HG02610 (cell line): Measurements from ENCODE around the gene C16orf86.
"Not testable (repeated sequence)": the region's sequence is repeated elsewhere in the genome, so short reads cannot be mapped to it uniquely, and the experiment has no call there.

ENCODE experiments used
- ATAC-seq: cut with Tn5 transposase; IDR thresholded peaks from one replicate; pipeline ENCODE4 v1.9.1; 2021; ENCODE audit warnings: mild to moderate bottlenecking, moderate library complexity; ENCODE audit not compliant: unreplicated experiment

Gene C16orf86

DNA sequence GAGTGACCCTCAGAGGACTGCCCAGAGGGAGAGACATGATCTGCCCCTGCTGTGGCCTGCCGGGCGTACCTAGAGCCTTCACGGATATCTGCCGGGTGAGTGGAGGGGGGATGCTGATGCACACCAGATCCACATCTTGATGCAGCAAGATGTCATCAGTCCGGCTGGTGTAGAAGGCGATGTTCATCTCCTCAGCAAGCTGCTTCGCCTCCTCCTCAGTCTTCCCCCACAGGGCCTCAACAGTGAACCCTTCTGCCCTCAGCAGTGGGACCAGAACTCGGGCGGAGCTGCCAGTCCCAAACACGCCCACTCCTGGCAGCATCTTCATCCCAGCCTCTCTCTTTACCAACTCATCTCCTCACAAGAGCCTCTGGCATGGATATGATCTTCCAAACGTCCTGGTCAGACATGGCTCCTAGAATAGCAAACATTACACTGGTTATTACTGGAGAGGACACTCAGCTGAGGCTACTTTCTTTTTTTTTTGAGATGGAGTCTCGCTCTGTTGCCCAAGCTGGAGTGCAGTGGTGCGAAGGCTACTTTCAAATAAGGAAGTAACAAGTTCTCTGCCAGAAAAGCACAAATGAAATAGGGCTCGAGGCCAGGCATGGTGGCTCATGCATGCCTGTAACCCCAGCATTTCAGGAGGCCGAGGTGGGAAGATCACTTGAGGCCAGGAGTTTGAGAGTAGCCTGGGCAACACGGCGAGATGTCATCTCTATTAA is 18.9 kb downstream of the C16orf86 start:
- no peak for ATAC-seq

DNA sequence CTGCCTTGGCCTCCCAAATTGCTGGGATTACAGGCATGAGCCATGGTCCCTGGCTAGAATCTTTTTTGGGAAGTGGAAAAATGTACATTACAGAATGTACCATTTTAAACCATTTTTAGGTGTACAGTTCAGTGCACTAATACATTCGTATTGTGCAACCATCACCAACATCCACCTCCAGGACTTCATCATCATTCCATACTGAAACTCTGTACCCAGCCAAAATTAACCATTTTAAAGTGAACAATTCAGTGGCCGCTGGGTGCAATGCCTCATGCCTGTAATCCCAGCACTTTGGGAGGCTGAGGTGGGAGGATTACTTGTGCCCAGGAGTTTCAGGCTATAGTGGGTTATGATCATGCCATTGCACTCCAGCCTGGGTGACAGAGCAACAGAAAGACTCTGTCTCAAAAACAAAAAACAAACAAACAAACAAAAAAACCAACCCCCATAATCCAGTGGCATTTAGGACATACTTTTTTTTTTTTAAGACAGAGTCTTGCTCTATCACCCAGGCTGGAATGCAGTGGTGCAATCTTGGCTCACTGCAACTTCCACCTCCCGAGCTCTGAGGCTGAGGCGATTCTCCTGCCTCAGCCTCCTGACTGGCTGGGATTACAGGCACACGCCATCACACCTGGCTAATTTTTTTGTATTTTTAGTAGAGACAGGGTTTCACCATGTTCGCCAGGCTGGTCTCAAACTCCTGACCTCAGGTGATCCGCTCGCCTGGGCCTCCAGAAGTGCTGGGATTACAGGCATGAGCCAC is 27.1 kb downstream of the C16orf86 start:
- not testable (repeated sequence) for ATAC-seq

DNA sequence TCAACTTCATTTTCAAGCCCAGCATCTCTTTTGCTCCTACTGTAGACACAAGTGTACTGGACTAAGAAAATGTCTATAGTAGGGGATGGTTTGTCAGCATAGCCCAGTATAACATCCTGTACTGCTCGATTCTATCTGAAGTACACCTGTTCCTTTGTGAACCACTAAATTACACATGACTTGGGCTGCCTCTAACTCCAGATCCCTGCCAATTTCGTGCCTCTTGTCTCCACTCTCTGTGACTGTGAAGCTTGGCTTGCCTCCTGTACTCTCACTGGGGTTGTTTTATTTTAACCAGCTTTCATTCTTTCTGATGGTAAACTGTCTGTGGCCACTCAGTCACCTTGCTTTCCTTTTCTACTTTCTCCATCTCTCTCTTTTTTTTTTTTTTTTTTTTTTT is 28.0 kb downstream of the C16orf86 start:
- ATAC-seq, result no peak

DNA sequence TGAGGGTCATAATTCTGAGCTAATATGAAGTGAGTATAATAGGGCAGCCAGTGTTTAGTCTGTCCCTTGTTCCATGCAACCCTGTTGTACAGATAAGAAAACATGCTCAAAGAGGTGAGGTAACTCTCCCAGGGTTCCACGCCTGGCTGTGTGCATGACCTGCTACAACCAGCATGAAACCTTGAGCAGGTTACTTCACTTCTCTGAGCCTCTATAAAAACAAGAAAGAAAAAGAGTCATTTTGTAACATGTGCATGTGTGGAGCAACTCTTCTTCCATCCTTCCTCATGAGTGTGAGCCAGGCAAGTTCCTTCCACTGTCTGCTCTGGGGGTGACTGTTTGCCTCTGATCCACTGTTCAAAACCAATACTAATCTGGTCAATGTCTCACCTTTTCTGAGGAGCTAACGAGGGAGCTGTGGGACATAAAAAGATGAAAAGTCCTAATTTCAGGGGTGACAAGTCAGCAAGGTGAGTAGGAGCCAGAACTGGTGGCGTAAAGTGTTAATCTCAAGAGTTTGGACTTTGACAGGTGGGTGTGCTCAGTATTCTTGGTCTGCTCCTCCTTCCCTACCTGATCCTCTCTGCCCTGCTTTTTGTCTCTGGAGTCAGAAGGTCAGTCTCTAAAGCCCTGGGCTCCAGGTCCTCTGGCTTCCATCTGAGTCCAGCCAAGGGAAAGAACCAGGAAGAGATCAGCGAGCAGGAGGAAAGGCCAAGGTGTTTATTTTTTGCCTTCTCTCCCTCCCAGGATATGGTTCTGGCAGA is 31.0 kb downstream of the C16orf86 start:
- no peak for ATAC-seq

DNA sequence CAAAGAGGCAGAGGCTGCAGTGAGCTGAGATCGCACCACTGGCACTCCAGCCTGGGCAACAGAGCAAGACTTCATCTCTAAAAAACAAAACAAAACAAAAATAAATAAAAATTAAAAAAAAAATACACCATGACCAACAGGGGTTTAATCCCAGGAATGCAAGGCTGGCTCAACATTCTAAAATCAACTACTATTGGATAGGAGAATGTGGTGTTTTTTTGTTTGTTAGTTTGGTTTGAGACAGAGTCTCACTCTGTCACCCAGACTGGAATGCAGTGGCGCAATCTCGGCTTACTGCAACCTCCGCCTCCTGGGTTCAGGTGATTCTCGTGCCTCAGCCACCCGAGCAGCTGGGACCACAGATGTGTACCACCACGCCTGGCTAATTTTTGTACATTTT is 32.7 kb downstream of the C16orf86 start:
- no peak for ATAC-seq

DNA sequence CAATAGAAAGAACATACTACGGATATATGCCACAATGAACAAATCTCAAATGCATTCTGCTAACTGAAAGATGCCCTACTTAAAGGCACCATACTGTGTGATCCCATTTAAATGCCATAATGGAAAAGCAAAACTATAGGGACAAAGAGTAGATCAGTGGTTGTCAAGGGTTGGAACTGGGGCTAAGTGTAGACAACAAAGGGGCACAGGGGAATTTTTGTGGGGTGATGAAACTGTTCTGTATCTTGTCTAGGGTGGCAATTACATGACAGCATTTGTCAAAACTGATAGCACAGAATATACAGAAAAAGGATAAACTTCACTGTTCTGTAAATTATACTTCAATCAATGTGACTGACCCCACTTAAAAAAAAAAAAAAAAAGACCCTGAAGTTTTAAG is 34.8 kb downstream of the C16orf86 start:
- no peak for ATAC-seq

DNA sequence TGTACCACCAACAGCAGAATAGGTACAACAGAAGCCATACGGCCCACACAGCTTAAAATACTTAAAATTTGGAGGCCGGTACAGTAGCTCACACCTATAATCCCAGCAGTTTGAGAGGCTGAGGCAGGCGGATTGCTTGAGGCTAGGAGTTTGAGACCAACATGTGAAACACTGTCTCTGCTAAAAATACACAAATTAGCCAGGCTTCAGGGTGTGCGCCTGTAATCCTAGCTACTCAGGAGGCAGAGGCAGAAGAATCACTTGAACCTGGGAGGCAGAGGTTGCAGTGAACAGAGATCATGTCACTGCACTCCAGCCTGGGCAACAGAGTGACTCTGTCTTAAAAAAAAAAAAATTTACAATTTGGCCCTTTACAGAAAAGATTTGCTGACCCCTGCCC is 35.5 kb downstream of the C16orf86 start:
- no peak for ATAC-seq

DNA sequence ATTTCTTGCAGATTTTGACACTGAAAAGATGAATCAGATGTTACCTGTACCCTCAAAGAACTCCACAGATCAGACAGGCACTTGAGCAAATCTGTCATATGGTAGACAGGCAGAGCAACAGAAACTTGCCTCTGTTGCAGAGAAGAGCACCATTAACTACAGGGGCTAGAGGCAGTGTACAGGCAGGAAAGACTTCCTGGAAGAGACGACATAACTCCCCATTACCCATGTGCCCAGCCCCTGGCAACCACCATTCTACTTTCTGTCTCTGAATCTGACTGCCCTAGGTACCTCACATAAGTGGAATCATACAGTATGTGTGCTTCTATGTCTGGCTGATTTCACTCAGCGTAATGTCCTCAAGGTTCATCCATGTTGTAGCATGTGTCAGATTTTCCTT is 37.0 kb downstream of the C16orf86 start:
- ATAC-seq, result no peak

DNA sequence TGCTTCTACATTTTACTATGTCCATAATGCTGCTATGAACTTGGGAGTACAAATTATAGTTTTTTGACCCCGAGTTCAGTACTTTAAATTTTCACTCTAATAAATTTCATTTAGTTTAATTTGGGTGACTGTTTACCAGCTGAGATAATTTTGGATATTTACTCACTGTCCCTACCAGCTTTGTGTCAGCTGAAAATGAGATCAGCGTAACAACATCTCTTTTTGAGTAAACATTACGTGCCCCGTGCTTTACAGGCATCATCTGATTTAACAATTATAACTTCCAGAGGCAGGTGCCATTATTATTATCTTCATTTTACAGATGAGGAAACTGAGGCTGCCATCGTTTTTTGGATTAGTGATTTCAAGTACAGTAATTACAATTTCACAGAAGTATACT is 37.5 kb downstream of the C16orf86 start:
- no peak for ATAC-seq

DNA sequence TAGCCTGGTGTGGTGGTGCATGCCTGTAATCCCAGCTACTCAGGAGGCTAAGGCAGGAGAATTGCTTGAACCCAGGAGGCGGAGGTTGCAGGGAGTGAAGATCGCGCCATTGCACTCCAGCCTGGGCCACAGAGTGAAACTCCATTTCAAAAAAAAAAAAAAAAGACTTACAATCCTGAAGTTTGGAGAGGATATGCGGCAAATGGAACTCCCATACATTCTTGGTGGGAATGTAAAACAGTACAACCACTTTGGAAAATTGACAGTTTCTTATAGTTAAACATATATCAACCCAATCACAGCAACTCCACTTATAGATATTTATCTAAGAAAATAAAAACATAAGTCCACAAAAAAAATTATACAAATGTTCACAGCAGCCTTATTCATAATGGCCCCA is 40.6 kb downstream of the C16orf86 start:
- ATAC-seq, result no peak

DNA sequence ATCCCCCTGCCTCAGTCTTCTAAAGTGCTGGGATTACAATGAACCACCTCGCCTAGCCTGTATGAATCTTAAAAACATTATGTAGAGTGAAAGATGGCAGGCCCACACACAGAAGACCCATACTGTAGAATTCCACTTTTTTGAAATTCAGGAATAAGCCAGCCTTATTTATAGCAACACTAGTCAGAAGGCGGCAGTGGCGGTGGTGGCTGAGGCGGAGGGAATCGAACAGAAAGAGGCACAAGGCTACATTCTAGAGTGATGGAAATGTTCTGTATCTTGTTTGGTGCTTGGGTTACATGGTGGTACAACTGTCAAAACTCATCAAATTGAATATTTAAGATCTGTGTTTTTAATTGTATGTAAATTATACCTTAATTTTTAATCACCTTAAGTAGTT is 41.2 kb downstream of the C16orf86 start:
- ATAC-seq, result no peak

DNA sequence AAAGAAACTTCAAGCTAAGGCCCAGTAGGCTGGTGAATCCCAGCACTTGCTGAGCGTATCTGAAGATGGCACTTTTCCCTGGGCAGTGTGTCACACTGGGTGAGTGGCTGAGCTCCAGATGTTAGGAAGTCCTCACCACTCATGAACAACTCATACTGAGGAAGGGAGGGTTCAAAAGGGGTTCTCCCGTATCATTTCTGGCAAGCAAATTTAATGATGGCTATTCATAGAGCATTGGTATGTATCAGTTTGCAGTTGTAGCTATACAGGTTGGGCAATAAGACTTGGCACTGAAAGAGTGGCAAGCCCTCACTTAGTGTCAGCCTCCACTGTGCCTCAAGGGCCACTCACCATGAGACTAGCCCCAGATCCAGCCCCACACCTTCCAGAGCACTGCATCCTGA is 41.8 kb downstream of the C16orf86 start:
- ATAC-seq, result no peak

DNA sequence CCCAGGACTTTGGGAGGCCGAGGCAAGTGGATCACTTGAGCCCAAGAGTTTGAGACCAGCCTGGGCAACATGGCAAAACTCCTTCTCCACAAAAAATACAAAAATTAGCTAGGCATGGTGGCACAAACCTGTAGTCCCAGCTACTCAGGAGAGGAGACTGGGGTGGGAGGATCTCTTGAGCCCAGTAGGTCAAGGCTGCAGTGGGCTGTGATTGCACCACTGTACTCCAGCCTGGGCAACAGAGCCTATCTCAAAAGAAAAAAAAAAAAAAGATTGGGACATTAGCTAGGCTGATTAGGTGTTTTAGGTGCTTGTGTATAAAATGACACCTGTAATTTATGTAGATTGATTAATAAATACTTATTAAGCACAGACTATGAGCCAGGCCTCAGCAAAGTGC is 42.4 kb downstream of the C16orf86 start:
- ATAC-seq, result no peak

DNA sequence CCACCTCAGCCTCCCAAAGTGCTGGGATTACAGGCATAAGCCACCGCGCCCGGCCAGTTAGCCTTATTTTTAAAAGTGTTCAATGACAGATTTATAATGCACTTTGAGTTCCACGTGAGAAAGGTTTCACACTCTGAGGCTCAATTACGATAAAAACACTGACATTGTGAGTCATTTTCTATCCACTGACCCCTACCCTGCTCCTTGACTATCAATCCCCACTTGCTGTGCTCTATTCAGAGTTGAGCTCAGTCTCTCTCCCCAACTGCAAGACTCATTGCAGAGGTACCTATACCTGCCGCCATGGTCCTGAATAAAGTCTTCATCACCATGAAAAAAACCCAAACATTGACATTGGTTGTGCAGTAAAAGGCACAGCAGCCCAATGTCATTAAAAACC is 44.0 kb downstream of the C16orf86 start:
- ATAC-seq, result no peak

DNA sequence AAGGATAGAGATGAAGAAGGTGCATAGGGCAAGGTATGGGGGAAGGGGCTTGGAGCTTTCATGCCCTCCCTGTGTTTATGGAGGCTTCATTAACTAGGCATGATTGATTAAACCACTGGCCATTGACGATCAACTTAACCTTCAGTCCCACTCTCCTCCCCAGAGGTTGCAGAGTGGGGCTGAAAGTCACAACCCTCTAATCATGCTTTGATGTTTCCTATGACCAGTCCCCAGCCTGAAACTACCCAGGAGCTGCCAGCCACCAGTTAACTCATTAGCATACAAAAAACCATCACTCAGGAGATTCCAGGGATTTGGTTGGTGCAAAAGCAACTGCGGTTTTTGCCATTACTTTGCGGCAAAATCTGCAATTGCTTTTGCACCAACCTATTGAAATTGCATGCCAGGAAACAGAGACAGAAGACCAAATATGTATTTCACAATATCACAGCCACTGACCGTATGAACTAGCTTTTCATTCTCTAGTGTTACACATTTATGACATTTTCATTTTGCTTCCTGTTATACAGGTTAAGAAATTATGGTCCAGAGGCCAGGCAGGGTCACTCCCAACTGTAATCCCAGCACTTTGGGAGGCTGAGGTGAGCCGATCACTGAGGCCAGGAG is 47.1 kb downstream of the C16orf86 start:
- no peak for ATAC-seq

DNA sequence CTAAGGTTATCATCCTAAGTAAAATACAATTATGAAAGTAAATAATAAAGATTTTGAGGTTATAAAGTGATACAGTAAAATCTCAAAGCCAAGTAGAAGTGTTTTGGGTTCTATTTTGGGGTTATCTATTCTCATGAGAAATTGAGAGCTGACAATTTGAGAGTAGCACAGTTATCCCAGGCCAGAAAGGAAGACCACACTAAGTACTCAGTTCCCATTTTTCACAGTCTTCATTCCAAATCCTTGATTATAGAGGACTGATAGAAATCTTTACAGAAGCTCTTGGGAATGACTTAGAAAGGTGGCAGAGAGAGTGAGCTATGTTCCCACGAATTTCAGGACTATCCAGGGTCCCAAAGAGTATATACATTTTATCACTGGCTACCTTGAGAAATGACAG is 47.9 kb downstream of the C16orf86 start:
- ATAC-seq, result no peak

DNA sequence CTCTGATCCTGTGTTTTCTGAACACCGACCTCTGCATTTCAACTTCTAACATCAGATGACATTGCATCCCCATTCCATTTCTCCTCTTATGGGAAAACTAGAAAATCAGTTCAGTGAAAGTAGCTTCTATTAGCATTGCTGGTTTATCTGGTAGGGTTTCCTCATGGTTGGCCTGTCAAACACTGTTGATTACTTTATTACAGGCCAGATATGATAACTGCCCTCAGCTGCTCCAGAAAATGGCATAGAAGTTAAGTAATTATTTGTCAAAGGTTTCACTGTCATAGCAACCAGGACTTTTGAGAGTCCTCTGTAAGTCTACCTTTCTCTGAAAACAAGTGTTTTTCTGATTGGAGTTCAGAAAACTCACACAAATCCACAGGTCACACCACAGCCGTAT is 49.5 kb downstream of the C16orf86 start:
- no peak for ATAC-seq
